Measurements from ENCODE around the gene PRKAR1B.

- TF ChIP-seq GATA2 (IDR thresholded peaks at IDR 0.05; ENCODE audit: low read depth, low read length) (no peak), GATA3 (IDR thresholded peaks at IDR 0.05; ENCODE audit: low read depth, low read length) (no peak)
Measured at GRCh38 chr7:514242-514641, 212.8 kb downstream of the PRKAR1B start.

Measured in SH-SY5Y (cell line).